ENCODE measurements around the gene HCK.

Gene HCK

DNA sequence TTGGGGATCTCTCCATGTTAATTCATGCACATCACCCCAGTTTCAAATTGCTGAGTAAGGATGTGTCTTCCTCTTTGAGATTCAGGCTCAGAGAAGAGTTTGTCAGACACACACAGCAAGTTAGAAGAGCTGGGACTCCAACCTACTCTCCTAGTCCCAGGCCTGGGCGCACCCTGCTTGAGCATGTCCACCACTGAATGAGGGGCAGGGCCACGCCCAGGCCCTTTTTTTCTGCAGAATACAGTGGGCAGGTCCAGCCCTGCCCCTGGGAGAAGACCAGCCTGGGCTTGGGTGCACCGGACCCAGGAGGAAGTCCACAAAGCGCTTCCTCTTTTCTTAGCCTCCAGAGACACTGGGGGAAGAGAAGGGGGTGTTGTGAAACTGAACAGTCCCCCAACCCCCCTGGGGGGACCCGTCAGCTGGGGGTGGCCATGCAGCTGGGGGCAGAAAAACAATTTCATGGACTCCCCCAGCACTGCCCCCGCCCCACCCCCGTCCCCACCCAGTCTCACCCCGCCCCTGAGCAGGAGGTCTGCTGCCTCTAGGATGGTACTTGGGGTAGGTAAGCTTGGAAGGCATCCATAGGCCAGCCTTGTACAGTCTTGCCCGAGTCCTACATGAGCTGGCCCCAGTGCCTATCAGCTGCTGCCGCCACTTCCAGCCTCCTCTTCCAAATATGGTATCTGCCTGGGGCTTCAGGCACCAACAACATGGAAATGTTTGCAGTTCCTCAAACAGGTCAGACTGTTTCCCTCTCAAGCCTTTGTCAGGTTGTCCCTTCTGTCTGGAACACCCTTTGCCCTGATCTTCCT, 11.7 kb upstream of the HCK start:
- H3K36me3 ChIP-seq (replicated peaks; ENCODE audit: insufficient read depth, low read length): no peaks in the 10 kb centered on the region
- DNase-seq: no peak
- H3K27ac ChIP-seq (ENCODE audit: low read length): no peak overlapping the region
- no peaks in the 10 kb centered on the region for H3K4me1 ChIP-seq (ENCODE audit: low read length)
- no peak overlapping the region for H3K4me2 ChIP-seq (ENCODE audit: low read depth, low read length)
- no peaks in the 10 kb centered on the region for H3K9me2 ChIP-seq (replicated peaks; ENCODE audit: insufficient read depth, low read length)
- H3K9ac ChIP-seq (ENCODE audit: low read length): no peak overlapping the region
- H2AFZ ChIP-seq (ENCODE audit: low read length): no peak overlapping the region
- H3K27me3 ChIP-seq (replicated peaks; ENCODE audit: insufficient read depth, low read length): peaks cover 46% of the 10 kb centered on the region
- H3K79me2 ChIP-seq (ENCODE audit: low read length): no peaks in the 10 kb centered on the region
- no peaks in the 10 kb centered on the region for H3K9me3 ChIP-seq (replicated peaks; ENCODE audit: insufficient read depth, low read length)
- H3F3A ChIP-seq (ENCODE audit: insufficient read depth, low read length): no peaks in the 10 kb centered on the region
- no peak overlapping the region for H3K4me3 ChIP-seq (ENCODE audit: low read length)
- no peaks in the 10 kb centered on the region for H4K20me1 ChIP-seq (ENCODE audit: insufficient read depth, low read length)
- TF ChIP-seq EZH2phosphoT487 (IDR thresholded peaks at IDR 0.05; ENCODE audit: low read length): no peak
- no peak for TF ChIP-seq EZH2 (optimal IDR thresholded peaks at IDR 0.05; ENCODE audit: low read depth, low read length)
- TF ChIP-seq, protein P1, sequence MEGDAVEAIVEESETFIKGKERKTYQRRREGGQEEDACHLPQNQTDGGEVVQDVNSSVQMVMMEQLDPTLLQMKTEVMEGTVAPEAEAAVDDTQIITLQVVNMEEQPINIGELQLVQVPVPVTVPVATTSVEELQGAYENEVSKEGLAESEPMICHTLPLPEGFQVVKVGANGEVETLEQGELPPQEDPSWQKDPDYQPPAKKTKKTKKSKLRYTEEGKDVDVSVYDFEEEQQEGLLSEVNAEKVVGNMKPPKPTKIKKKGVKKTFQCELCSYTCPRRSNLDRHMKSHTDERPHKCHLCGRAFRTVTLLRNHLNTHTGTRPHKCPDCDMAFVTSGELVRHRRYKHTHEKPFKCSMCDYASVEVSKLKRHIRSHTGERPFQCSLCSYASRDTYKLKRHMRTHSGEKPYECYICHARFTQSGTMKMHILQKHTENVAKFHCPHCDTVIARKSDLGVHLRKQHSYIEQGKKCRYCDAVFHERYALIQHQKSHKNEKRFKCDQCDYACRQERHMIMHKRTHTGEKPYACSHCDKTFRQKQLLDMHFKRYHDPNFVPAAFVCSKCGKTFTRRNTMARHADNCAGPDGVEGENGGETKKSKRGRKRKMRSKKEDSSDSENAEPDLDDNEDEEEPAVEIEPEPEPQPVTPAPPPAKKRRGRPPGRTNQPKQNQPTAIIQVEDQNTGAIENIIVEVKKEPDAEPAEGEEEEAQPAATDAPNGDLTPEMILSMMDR (IDR thresholded peaks at IDR 0.05; ENCODE audit: low read length): no peak

DNA sequence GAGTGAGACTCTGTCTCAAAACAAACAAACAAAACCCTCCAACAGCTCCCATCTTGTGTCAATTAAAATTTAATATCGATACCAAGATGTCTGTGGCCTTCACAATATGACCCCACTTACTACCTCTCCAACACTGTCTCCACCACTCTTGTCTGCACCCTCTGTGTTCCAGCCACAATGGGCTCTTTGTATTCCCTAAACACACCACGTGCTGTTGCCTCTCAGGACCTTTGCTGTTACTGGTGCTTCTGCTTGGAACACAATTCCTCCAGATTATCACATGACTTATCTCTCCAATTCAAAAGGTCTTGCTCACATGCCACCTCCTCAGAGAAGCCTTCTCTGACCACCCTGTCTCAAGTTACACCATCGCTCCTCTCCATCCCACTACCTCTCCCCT, 6.0 kb upstream of the HCK start:
- TF ChIP-seq, protein P1 (IDR thresholded peaks at IDR 0.05; ENCODE audit: low read length): no peak
- TF ChIP-seq EZH2 (optimal IDR thresholded peaks at IDR 0.05; ENCODE audit: low read depth, low read length) (no peak), EZH2phosphoT487 (IDR thresholded peaks at IDR 0.05; ENCODE audit: low read length) (no peak)
- H3K9me2 ChIP-seq (replicated peaks; ENCODE audit: insufficient read depth, low read length): no peaks in the 10 kb centered on the region
- H4K20me1 ChIP-seq (ENCODE audit: insufficient read depth, low read length): no peaks in the 10 kb centered on the region
- no peaks in the 10 kb centered on the region for H3K79me2 ChIP-seq (ENCODE audit: low read length)
- no peak for DNase-seq
- H3K27me3 ChIP-seq (replicated peaks; ENCODE audit: insufficient read depth, low read length): peaks cover 44% of the 10 kb centered on the region
- H3K9me3 ChIP-seq (replicated peaks; ENCODE audit: insufficient read depth, low read length): no peaks in the 10 kb centered on the region
- no peaks in the 10 kb centered on the region for H3F3A ChIP-seq (ENCODE audit: insufficient read depth, low read length)
- H3K4me2 ChIP-seq (ENCODE audit: low read depth, low read length): no peak overlapping the region
- H3K9ac ChIP-seq (ENCODE audit: low read length): no peak overlapping the region
- no peaks in the 10 kb centered on the region for H3K36me3 ChIP-seq (replicated peaks; ENCODE audit: insufficient read depth, low read length)
- H3K4me1 ChIP-seq (ENCODE audit: low read length): 0 out of 2 replicates have a peak, but pooled peaks cover under 1% of the 10 kb centered on the region
- no peak overlapping the region for H3K27ac ChIP-seq (ENCODE audit: low read length)
- H2AFZ ChIP-seq (ENCODE audit: low read length): no peak overlapping the region
- no peak overlapping the region for H3K4me3 ChIP-seq (ENCODE audit: low read length)

DNA sequence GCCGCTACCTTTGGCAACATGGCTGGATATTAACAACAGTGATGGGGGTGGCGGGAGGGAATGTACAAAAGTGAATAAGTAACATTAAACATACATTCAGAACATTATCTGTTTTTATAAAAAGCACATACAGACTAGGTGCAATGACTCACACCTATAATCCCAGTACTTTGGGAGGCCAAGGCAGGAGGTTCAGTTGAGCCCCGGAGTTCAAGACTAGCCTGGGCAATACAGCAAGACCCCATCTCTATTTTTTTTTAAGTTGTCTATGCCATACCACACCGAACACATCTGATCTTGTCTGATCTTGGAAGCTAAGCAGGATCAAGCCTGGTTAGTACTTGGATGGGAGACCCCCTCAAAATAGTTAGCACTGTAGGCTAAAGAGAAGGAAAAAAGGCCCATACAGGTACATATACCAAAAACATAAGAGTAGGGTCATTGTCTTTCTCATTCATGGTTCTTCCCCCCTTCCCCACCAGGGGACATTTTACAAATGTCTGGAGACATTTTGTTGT, 1.7 kb upstream of the HCK start:
- no peak overlapping the region for H3K4me3 ChIP-seq (ENCODE audit: low read length)
- H3K27me3 ChIP-seq (replicated peaks; ENCODE audit: insufficient read depth, low read length): peaks cover 61% of the 10 kb centered on the region
- H3K9me3 ChIP-seq (replicated peaks; ENCODE audit: insufficient read depth, low read length): no peaks in the 10 kb centered on the region
- DNase-seq: no peak
- no peaks in the 10 kb centered on the region for H3K36me3 ChIP-seq (replicated peaks; ENCODE audit: insufficient read depth, low read length)
- no peak overlapping the region for H3K27ac ChIP-seq (ENCODE audit: low read length)
- no peak overlapping the region for H2AFZ ChIP-seq (ENCODE audit: low read length)
- no peaks in the 10 kb centered on the region for H4K20me1 ChIP-seq (ENCODE audit: insufficient read depth, low read length)
- H3F3A ChIP-seq (ENCODE audit: insufficient read depth, low read length): no peaks in the 10 kb centered on the region
- H3K79me2 ChIP-seq (ENCODE audit: low read length): no peaks in the 10 kb centered on the region
- TF ChIP-seq EZH2phosphoT487 (IDR thresholded peaks at IDR 0.05; ENCODE audit: low read length): no peak
- TF ChIP-seq, protein P1 (IDR thresholded peaks at IDR 0.05; ENCODE audit: low read length): no peak
- TF ChIP-seq EZH2 (optimal IDR thresholded peaks at IDR 0.05; ENCODE audit: low read depth, low read length): no peak
- H3K9me2 ChIP-seq (replicated peaks; ENCODE audit: insufficient read depth, low read length): no peaks in the 10 kb centered on the region
- no peak overlapping the region for H3K9ac ChIP-seq (ENCODE audit: low read length)
- no peak overlapping the region for H3K4me2 ChIP-seq (ENCODE audit: low read depth, low read length)
- H3K4me1 ChIP-seq (ENCODE audit: low read length): peaks cover 7% of the 10 kb centered on the region; the same call in 1 of the 2 replicates
